GM12878 (cell line): ENCODE data around the gene CLNK. TPM values are rescaled to one million over a fixed set of nuclear protein-coding genes. Genes with fewer than 3 reads are reported as not detected.

Experiments used
- ATAC-seq: fragments of 200-7000 bp; cut with Tn5 transposase; 3 replicates; pipeline ENCODE4 v1.9.1; 2020; ENCODE audit warnings: mild to moderate bottlenecking, moderate library complexity
- BruUV-seq: library from RNA; stranded (reverse); fragments of 400-500 nt; replicated peaks from 2 replicates; lab custom pipeline; 2021; lab: Mats Ljungman, UMichigan
- CTCF ChIA-PET: fragments of 300-600 bp; sonication (Branson Sonifier 250); formaldehyde crosslinking; extraction: SDS; loops from one replicate; lab custom pipeline; 2021; ENCODE audit warnings: inconsistent platforms; lab: Yijun Ruan, JAX
- POLR2A ChIA-PET: fragments of 350-600 bp; formaldehyde crosslinking; extraction: SDS; loops from one replicate; lab custom pipeline; 2021; ENCODE audit warnings: inconsistent platforms; lab: Charles Lee
- RAD21 ChIA-PET: fragments of 300-600 bp; sonication (Branson Sonifier 250); formaldehyde crosslinking; loops from one replicate; lab custom pipeline; 2023; ENCODE audit warnings: antibody characterized with exemption; ENCODE audit not compliant: unreplicated experiment; lab: Charles Lee
- SMC1A ChIA-PET: fragments of 300-600 bp; sonication (Branson Sonifier 250); formaldehyde crosslinking; loops from one replicate; lab custom pipeline; 2023; ENCODE audit not compliant: unreplicated experiment, uncharacterized antibody; lab: Charles Lee
- DNase-seq: peaks from one replicate; pipeline ENCODE4 v3.0.0-alpha.2; 2011; ENCODE audit warnings: low read depth, low spot score
- FAIRE-seq: peaks from 3 replicates; lab custom pipeline; 2011; peaks lifted over from hg19 to GRCh38; lab: Jason Lieb, UNC
- H2AFZ ChIP-seq: 2 replicates; pipeline ENCODE4 v1.6.0; 2011; ENCODE audit warnings: low read depth, low read length, control low read depth; ENCODE audit not compliant: control insufficient read depth
- H3K27ac ChIP-seq: 2 replicates; pipeline ENCODE4 v1.5.1; 2011; ENCODE audit warnings: control low read depth; ENCODE audit not compliant: control insufficient read depth, insufficient read depth
- H3K27me3 ChIP-seq, 2 experiments: replicated peaks in 1 of 2; 2 replicates each; pipeline versions ENCODE4 v1.6.0 to v1.6.1; 2011; ENCODE audit warnings: low read length in 1 of 2; ENCODE audit not compliant: control insufficient read depth in 2 of 2, insufficient read depth in 2 of 2
- H3K36me3 ChIP-seq, 2 experiments: 2 replicates each; pipeline ENCODE4 v1.5.1; 2011; ENCODE audit warnings: low read length in 1 of 2; ENCODE audit not compliant: control insufficient read depth in 2 of 2, insufficient read depth in 2 of 2
- H3K4me1 ChIP-seq: 2 replicates; pipeline ENCODE4 v1.6.1; 2011; ENCODE audit warnings: mild to moderate bottlenecking, low read length, moderate library complexity, mixed read lengths; ENCODE audit not compliant: control insufficient read depth, insufficient read depth
- H3K4me2 ChIP-seq: 2 replicates; pipeline ENCODE4 v1.6.0; 2011; ENCODE audit warnings: control low read depth; ENCODE audit not compliant: control insufficient read depth, insufficient read depth
- H3K4me3 ChIP-seq: fragments of 200-600 bp; sonication (generic); 2 replicates; pipeline ENCODE4 v1.5.1; 2016
- H3K79me2 ChIP-seq: 2 replicates; pipeline ENCODE4 v1.6.0; 2011; ENCODE audit warnings: low read length; ENCODE audit not compliant: control insufficient read depth, insufficient read depth
- H3K9ac ChIP-seq: 2 replicates; pipeline ENCODE4 v1.8.0; 2011; ENCODE audit warnings: low read length, control low read depth, mixed read lengths; ENCODE audit not compliant: control insufficient read depth, insufficient read depth
- H3K9me3 ChIP-seq: replicated peaks from 3 replicates; pipeline ENCODE4 v1.5.1; 2011; ENCODE audit warnings: mild to moderate bottlenecking, low read length; ENCODE audit not compliant: control insufficient read depth, insufficient read depth
- H4K20me1 ChIP-seq: 2 replicates; pipeline ENCODE4 v1.6.0; 2011; ENCODE audit not compliant: control insufficient read depth, insufficient read depth
- ASH2L ChIP-seq: fragments of 300-600, 200-600 bp; sonication (generic); IDR thresholded peaks from 2 replicates; pipeline ENCODE4 v1.6.1; 2017; ENCODE audit warnings: low read depth, mild to moderate bottlenecking, borderline replicate concordance
- HDAC6 ChIP-seq: fragments of 200-600 bp; sonication (generic); IDR thresholded peaks from one replicate; pipeline ENCODE4 v1.8.0; 2017; ENCODE audit warnings: antibody characterized with exemption; ENCODE audit not compliant: unreplicated experiment
- NBN ChIP-seq: fragments of 450-650 bp; IDR thresholded peaks from 2 replicates; pipeline ENCODE4 v1.6.1; 2016
- NFYA ChIP-seq: IDR thresholded peaks from 2 replicates; pipeline ENCODE4 v1.6.1; 2011; ENCODE audit warnings: low read depth, mild to moderate bottlenecking, low read length, improper control_type of control experiment, borderline replicate concordance
- PRDM15 ChIP-seq: fragments of 450-650 bp; formaldehyde crosslinking; IDR thresholded peaks from 2 replicates; pipeline ENCODE4 v1.4.0; 2020; ENCODE audit warnings: mild to moderate bottlenecking, moderate library complexity
- RELB ChIP-seq: fragments of 450-650 bp; IDR thresholded peaks from 2 replicates; pipeline ENCODE4 v1.6.1; 2017; ENCODE audit warnings: low read depth, mild to moderate bottlenecking, moderate library complexity
- ZBTB40 ChIP-seq: fragments of 450-650 bp; IDR thresholded peaks from 2 replicates; pipeline ENCODE4 v1.6.1; 2016; ENCODE audit warnings: mild to moderate bottlenecking, moderate library complexity, borderline replicate concordance
- whole genome bisulfite sequencing: methylation state at CpG from one replicate; pipeline ENCODE4 v1.1.6; 2016; ENCODE audit warnings: low lambda C conversion rate; ENCODE audit not compliant: insufficient replicate concordance, insufficient coverage; ENCODE audit errors: missing lambda C conversion rate; 5-methylcytosine and 5-hydroxymethylcytosine counted together
- in situ Hi-C: fragments of 300-500 bp; cut with MboI; formaldehyde crosslinking; loops from 9 replicates; pipeline ENCODE4 v1.14.3; 2018; ENCODE audit warnings: mixed read lengths
- intact Hi-C: fragments of 100-400 bp; cut with micrococcal nuclease; formaldehyde crosslinking; loops from one replicate; pipeline ENCODE4 v1.14.2; 2022; ENCODE audit not compliant: unreplicated experiment
- polyA plus RNA-seq, 11 experiments: library from polyadenylated mRNA; depleted of rRNA in 4 of 11; unstranded in 6 of 11; stranded (reverse) in 5 of 11; fragments of >200 nt; fragmentation: Nextera tagmentation in 4 of 11; fragmentation: Illumina TruSeq in 1 of 11; extraction: Ambion mirVana in 4 of 11; extraction: Trizol in 1 of 11; gene quantifications; 1 replicate in 1 of 11; 2 replicates in 10 of 11; pipeline versions ENCODE4 v1.2.1 to v1.2.3, GENCODE V29; 2011 to 2016; ENCODE audit warnings: inconsistent platforms in 2 of 11, missing spikeins in 2 of 11, low read depth in 1 of 11
- total RNA-seq, 4 experiments: library from RNA; depleted of rRNA in 3 of 4; stranded (reverse); fragments of >200 nt in 3 of 4; fragmentation: Illumina TruSeq in 1 of 4; extraction: Trizol in 1 of 4; gene quantifications; 2 replicates each; pipeline versions ENCODE4 v1.2.1 to v1.2.3, GENCODE V29; 2013 to 2021

CLNK gene
- total and polyA plus RNA-seq, 10 of the 15 experiments (the other 5 are each of a cell fraction or from before 2014, with no cell fraction given) = 2.1 to 14.3 (median 2.7) TPM

GRCh38 chr4:10571909-10572308, 112.7 kb downstream of the CLNK start:
- no peak overlapping the region for H3K4me3 ChIP-seq
- no peaks in the 10 kb centered on the region for H3K27me3 ChIP-seq
- H3K9me3 ChIP-seq = no peaks in the 10 kb centered on the region
- intact Hi-C loops = no loop called here
- CTCF ChIA-PET = interaction anchor here (2.3 kb wide), 1 partner anchor 16 kb away, joined by 9 read pairs; no protein-coding TSS in a partner anchor
- no peak for FAIRE-seq
- H3K36me3 ChIP-seq = no peaks in the 10 kb centered on the region; a peak in 1 of 4 replicates
- 77% methylated on average over 2 of the region's 2 CpGs for WGBS
- H4K20me1 ChIP-seq = no peaks in the 10 kb centered on the region
- H3K9ac ChIP-seq = no peak overlapping the region
- H3K27ac ChIP-seq = no peak overlapping the region
- RAD21 ChIA-PET = no interaction called here
- no peak for ATAC-seq
- DNase-seq = no peak
- no TSS peak for BruUV-seq
- SMC1A ChIA-PET = interaction anchor here (2.7 kb wide), 1 partner anchor 9 kb away, joined by 8 read pairs; no protein-coding TSS in a partner anchor
- H2AFZ ChIP-seq = no peak overlapping the region
- in situ Hi-C loops = no loop called here
- no peaks in the 10 kb centered on the region for H3K4me1 ChIP-seq
- no peaks in the 10 kb centered on the region for H3K79me2 ChIP-seq
- POLR2A ChIA-PET = no interaction called here
- no peak for TF ChIP-seq RELB
- no peak for TF ChIP-seq NFYA
- no peak overlapping the region for H3K4me2 ChIP-seq

- POLR2A ChIA-PET = no interaction called here
- ATAC-seq = no peak
- 97% methylated on average over 2 of the region's 2 CpGs for WGBS
- no peak overlapping the region for H3K27ac ChIP-seq
- H3K9me3 ChIP-seq = no peaks in the 10 kb centered on the region
- CTCF ChIA-PET = interaction anchor here (1.2 kb wide), 1 partner anchor 15 kb away, joined by 3 read pairs; no protein-coding TSS in a partner anchor
- H3K4me3 ChIP-seq = no peak overlapping the region
- H3K36me3 ChIP-seq = no peaks in the 10 kb centered on the region; a peak in 1 of 4 replicates
- H3K27me3 ChIP-seq = no peaks in the 10 kb centered on the region
- intact Hi-C loops (no loop called here), in situ Hi-C loops (no loop called here)
- no TSS peak for BruUV-seq
- H3K4me1 ChIP-seq = no peaks in the 10 kb centered on the region
- no peak for FAIRE-seq
- no peak overlapping the region for H2AFZ ChIP-seq
- no peak for DNase-seq
- RAD21 ChIA-PET = no interaction called here
- no peaks in the 10 kb centered on the region for H4K20me1 ChIP-seq
- SMC1A ChIA-PET = interaction anchor here (1.3 kb wide), 1 partner anchor 50 kb away, joined by 3 read pairs; no protein-coding TSS in a partner anchor
- no peak overlapping the region for H3K4me2 ChIP-seq
- H3K9ac ChIP-seq = no peak overlapping the region
- no peaks in the 10 kb centered on the region for H3K79me2 ChIP-seq
- TF ChIP-seq ASH2L (no peak), ZBTB40 (no peak), NBN (no peak), PRDM15 (CRISPR knock-in tag) (no peak), HDAC6 (no peak)
Observed at GRCh38 chr4:10569491-10569890, 115.1 kb downstream of the CLNK start.
